Astrocyte of the spinal cord (primary cell): ENCODE data around the gene EXOC4.

ENCODE experiments used
- DNase-seq: peaks from one replicate; pipeline ENCODE4 v3.0.0; 2011; ENCODE audit warnings: low read depth, low spot score
- H3K4me3 ChIP-seq: 2 replicates; pipeline ENCODE4 v1.5.1; 2011; ENCODE audit warnings: low read depth, mild to moderate bottlenecking, low read length, moderate library complexity
- in situ Hi-C: cut with HindIII; loops from 2 replicates; pipeline ENCODE4 v1.10.0; 2017; ENCODE audit warnings: low sequenced_read_pairs
- TF ChIP-seq, protein P1 (sequence below): IDR thresholded peaks from 2 replicates; pipeline ENCODE4 v1.5.1; 2012; ENCODE audit warnings: low read depth, mild to moderate bottlenecking, low read length, inconsistent platforms

Gene EXOC4

DNA sequence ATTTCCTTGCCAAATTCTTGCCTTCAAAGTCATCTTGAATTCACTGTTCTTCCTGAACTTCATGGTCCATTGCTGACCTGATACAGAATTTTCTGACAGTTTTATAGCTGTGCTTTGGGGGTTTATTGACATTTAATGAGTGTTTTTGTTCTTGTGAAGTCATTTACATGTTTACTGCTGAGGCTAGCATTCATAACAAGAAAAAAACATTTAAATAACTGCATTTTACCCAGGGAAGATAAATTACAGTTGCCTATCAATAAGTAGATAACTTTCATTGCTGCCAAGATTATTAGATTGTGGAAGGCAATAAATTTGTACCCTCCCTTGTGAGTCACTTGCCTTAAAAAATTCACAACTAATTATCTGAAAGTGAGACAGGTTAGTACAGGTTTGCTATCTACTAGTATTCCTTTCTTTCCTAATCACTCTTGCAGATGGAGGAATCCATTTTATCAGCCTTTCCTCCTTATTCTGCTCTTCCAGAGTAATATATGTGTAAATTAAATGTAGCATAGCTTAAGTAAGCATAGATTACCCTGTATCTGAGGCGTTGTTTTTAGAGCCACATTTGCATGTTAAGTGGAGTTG, 178.4 kb downstream of the EXOC4 start:
- in situ Hi-C loops = no loop called here
- no peak for DNase-seq
- TF ChIP-seq, protein P1, sequence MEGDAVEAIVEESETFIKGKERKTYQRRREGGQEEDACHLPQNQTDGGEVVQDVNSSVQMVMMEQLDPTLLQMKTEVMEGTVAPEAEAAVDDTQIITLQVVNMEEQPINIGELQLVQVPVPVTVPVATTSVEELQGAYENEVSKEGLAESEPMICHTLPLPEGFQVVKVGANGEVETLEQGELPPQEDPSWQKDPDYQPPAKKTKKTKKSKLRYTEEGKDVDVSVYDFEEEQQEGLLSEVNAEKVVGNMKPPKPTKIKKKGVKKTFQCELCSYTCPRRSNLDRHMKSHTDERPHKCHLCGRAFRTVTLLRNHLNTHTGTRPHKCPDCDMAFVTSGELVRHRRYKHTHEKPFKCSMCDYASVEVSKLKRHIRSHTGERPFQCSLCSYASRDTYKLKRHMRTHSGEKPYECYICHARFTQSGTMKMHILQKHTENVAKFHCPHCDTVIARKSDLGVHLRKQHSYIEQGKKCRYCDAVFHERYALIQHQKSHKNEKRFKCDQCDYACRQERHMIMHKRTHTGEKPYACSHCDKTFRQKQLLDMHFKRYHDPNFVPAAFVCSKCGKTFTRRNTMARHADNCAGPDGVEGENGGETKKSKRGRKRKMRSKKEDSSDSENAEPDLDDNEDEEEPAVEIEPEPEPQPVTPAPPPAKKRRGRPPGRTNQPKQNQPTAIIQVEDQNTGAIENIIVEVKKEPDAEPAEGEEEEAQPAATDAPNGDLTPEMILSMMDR = no peak
- H3K4me3 ChIP-seq = no peak overlapping the region

DNA sequence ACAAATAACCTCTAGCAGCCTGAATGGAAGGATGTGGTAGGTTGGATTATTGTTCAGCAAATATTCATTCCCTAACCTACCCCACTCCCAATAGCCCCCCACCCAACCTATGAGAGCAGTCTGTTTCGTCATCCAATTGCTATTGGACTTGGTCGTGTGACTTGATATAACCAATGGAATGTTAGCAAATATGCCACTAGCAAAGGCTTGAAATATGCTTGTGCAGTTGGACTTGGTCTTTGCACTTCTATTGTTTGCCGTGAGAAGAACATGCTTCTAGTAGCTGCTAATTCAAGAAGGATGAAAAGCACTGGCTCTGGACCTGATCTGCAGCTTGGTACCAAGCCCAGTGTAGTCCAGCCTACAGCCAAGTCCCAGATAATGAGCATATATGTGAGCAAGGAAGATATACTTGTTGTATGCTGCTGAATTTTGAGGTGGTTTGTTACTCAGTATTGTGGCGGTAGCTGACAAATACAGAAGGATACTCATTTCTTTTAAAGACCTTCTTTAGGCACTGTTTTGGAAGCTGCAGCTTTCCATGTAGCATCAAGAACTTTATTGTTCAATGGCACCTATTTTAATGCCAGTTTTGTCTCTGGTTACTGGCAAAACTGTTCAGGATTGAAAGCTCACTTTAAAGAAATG, 180.4 kb downstream of the EXOC4 start:
- TF ChIP-seq, protein P1 = no peak
- no peak for DNase-seq
- no peak overlapping the region for H3K4me3 ChIP-seq
- in situ Hi-C loops = no loop called here

DNA sequence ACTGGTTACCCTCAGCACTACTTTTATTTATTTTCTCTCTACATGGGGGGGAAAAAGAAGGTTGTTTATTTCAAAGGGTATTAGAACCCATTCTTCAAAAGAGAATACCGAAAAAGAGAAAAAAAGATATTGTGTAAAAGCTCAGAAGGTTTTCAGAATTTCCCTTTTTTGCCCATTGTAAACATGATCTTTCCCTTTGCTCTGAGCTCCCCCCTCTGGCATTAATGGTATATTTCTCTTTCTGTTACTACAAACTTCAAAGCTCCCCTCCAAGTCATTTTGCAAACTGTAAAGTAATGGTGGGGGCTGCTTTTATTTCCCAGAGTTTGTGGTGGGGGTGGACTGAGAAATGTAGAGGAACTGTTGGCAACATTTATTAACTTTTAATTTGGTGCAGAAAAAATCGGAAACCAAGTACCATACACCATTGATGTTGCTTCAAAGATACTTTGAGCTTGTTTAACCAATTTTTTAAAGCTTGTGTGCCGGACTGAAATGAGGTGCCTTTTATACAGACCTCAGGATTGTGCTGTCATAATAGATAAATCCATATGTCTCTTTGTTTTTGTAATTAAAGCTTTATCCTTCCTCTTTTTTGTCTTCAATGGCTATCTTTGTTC, 181.5 kb downstream of the EXOC4 start:
- in situ Hi-C loops = no loop called here
- TF ChIP-seq, protein P1 = peak; percentile 55
- DNase-seq = peak; percentile 49
- H3K4me3 ChIP-seq = no peak overlapping the region

DNA sequence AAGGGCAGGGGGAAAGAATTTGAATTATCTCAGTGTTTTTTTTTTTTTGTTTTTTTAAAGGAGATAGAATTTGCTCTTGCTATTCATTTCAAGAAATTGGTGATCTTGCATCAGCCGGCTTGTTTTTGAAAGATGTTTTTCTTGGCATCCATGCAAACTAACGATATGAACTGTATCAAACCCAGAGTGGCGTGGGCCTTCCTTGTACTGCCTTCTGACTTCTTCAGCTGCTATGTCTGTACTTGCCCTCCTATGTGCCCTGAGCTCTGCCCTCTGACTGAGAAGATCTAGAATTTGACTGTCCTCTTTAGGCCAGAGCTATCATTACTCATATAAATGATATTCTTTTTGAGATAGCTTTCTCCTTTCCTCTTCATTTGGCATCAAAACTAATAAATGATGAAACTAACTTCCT, 183.1 kb downstream of the EXOC4 start:
- TF ChIP-seq, protein P1 = no peak
- peak; percentile 86 for DNase-seq
- H3K4me3 ChIP-seq = no peak overlapping the region
- in situ Hi-C loops = no loop called here

DNA sequence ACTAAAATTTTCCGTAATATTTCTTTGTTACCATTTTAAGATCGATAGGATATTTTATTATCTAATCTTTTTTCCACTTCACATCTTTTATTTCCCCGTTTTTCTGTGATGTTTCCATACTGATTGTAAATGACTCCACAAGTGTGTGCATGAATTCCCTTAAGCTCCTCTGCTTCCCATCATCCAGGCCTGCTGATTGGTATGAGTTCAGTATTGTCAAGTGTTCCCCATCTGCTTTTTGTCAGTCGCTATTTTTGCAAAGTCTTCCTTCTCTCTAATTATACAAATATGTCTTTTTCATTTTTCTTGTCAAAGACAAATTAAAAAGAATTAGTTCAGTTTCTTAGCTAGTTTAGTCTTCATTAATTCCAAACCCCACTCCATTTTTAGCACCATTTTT, 184.7 kb downstream of the EXOC4 start:
- in situ Hi-C loops = no loop called here
- TF ChIP-seq, protein P1 = no peak
- H3K4me3 ChIP-seq = no peak overlapping the region
- no peak for DNase-seq

DNA sequence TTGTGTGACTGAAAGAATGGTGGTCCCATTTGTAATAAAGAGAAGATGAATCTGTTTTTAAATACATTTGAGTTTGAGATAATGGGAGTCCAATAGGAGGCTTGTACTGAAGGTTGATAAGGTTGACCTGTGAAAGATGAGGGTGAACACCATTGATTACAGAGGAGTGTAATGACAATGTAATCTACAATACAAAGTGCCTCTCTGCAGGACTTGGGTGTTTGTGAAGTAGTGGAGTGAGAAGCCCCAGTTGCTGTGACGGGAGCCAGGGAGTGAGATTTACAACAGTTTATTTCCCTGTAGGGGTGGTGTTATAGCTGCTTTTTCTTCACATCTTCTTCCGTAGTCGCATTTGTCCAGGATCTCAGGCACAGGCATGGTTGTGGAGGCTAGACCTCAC, 189.9 kb downstream of the EXOC4 start:
- no peak for DNase-seq

More for the DNA sequence above, 189.9 kb downstream of the EXOC4 start:
- in situ Hi-C loops = no loop called here
- TF ChIP-seq, protein P1 = no peak
- no peak overlapping the region for H3K4me3 ChIP-seq
